GM19238 (cell line): ENCODE data around the gene TRPC4.

Source experiments
- DNase-seq: peaks from one replicate; pipeline ENCODE4 v3.0.0; 2011; ENCODE audit warnings: low spot score; ENCODE audit not compliant: insufficient read length

The TRPC4 gene

DNA sequence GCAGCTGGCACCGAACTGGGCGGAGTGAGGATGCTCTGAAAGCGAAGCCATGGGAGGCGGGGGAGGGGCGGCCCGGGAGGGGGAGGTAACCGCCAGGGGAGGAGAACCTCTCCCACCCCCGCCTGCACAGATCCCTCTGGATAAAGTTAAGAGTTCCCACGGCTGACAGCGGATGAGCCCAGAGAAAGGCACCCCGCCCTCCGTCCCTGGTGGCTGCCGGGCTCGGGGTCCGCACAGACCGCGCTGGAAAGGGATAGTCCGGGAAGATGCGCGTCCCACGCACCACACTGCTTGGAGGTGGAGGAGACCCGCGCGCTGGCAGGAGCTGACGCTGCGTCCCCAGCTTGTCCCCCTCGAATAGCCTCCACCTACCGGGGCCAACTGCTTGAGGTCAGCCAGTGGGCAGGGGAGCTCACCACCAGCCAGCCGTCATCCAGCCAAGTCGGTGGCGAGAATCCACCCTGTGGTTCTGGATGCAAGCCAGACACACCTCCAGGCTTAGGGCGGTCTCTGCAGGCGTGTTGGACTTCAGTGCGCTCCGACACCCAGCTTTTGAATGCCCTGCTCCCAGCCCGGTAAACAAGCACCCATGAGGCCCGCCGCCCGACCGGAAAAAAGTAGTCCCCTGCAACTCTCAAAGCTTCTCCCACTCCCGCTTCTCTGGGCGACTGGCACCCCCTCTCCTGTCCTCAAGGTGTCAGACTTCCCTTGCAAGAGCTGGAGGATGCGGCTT, at the start of gene TRPC4:
Gene TRPC4, minus strand, starts transcription at position 17 of the 733 bp plus-strand sequence. CDS start 86,439 bp downstream, outside the sequence.
- no peak for DNase-seq

DNA sequence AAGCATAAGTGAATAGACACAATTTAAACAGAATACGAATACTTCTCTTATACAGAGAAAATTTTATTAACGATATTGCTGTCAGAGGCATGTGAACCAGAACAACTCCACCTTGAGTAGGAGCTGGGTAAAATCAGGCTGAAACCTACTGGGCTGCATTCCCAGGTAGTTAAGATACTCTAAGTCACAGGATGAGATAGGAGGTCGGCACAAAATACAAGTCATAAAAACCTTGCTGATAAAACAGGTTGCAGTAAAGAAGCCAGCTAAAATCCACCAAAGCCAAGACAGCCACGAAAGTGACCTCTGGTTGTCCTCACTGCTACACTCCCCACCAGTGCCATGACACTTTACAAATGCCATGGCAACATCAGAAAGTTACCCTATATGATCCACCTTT, 49.2 kb upstream of the TRPC4 start:
- DNase-seq, result no peak

GRCh38 chr13:37918116-37918714, 48.6 kb upstream of the TRPC4 start:
- DNase-seq, result no peak

GRCh38 chr13:37914781-37915391, 45.3 kb upstream of the TRPC4 start:
- DNase-seq, result no peak

- no peak for DNase-seq
Measured at GRCh38 chr13:37910790-37911189, 41.2 kb upstream of the TRPC4 start.

DNA sequence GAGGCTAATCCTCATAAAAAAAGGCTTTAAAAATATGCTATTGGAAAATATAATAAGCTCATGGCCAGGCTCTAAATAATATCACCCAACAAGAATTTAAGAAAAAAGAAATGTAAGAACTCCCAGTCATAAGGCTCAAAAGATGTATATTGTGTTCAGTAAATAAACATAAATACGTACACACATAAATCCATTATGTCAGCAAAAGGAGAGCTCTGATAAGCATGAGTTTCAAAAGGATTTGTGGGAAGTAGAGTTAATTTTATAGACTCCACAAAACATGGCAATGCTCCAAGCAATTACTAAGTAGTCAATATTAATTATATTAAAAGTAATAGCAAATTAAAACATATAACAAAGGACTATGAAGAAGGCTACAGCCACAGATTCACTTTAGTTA, 37.3 kb upstream of the TRPC4 start:
- no peak for DNase-seq

- no peak for DNase-seq
Measured at GRCh38 chr13:37905736-37906135, 36.2 kb upstream of the TRPC4 start.

- no peak for DNase-seq
Measured at GRCh38 chr13:37899753-37900152, 30.2 kb upstream of the TRPC4 start.

DNA sequence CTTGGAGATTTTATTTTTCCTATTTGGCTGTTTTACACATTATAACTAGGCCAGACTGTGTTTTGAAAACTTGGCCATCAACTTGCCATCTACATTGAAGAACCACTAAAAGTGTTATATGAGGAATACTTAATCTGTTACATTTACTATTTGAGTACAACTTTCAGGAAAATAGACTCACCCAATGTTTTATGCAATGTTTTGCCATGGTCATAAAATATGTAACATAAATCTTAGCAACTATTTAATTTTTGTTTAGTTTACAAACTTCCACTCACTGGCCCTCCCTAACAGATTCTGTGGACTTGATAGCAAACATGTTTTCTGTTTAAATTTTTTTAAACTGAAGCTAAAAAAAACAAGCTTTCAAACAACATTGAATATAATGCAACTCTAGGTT, 23.7 kb upstream of the TRPC4 start:
- no peak for DNase-seq

GRCh38 chr13:37889820-37890219, 20.2 kb upstream of the TRPC4 start:
- DNase-seq, result no peak

DNA sequence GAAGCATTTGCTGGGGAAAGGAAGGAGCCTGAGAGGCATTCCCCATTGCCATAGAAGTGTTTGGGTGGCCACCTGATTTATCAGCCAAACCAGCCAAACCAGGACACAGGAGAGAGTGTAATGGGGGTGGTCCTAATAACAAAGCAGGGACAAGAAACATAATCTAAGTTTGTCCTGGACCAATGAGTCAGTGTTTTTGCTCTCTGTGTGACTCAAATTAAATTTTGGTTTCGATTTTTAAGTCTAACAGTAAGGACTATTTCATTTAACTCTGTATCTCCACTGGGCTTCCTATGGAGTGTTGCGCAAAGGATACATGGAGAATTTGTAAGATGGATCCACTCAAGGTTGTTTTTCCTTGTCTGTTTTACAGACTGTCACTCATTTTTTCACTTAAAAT, 19.5 kb upstream of the TRPC4 start:
- no peak for DNase-seq

DNA sequence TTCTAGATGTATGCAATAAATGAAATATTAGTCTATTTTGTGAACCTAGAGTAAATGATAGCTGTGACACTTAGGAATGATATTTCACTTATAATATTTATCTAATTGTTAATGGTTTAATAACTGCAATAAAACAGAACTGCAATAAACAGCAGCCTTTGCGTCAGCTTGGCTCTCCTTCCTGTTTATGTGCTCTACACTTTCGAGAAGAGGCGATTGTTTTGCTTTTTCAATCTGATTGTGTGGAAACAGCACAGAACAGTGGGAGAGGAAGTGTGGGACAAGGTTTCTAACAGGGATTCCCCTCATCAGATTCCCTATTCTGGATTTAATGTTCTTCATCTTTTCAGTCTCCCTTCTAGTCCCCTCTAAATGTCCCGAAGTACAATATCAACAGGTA, 17.3 kb upstream of the TRPC4 start:
- DNase-seq, result no peak

DNA sequence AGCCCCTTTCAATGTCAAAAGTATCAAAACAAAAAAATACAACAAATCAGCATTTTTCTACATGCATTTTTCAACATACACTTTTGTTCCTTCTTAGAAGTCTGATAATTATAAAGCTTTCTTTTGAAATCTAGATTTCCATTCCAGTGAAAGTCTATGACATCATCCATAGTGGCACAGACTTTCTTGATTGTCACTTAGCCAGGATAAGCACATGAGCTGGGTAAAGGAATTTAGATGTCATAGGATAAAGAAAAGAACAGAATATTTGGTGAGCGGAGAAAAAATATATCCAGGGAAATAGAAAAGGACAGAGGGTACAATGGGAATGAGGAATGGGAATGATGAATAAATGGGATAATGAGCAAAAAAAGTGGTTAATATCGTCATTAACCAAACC, 15.1 kb upstream of the TRPC4 start:
- DNase-seq, result no peak

GRCh38 chr13:37884026-37884425, 14.5 kb upstream of the TRPC4 start:
- no peak for DNase-seq

DNA sequence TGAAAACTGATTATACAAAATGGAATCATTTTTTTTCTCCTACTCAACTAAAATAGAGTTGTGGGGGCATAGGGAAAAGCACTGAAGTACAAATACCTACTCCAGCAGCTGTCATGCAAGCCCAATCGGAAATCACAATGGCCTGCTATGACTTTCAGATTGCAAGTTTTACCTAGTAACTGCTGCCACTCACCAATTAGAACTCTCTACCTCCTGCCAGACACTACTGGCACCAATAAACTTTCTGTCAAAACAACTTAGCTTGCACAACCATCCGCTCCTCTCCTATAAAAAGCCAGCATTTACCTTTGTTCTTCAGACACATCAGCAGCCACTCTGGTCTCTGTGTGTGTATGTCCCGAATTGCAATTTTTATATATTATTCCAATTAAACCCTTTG, 9.3 kb upstream of the TRPC4 start:
- DNase-seq, result no peak

GRCh38 chr13:37878496-37878895, 8.9 kb upstream of the TRPC4 start:
- DNase-seq, result no peak

- DNase-seq, result no peak
Measured at GRCh38 chr13:37870895-37871550, 1.5 kb upstream of the TRPC4 start.

DNA sequence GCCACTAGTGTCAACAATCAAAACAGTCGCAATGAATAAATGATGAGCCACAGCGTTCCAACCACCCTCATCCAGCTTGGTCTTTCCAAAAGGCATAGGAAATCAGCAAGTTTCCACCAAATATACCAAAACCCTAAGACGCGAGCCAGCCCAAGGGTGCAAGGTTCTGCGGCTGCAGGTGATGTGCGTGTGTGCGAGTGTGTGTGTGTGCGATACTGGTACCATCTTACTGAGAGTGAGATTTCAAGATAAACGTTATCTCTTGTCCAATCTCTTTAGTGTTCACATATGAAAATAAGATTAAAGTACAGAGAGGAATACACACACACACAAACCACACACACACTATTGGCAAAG, 895 bp upstream of the TRPC4 start:
- no peak for DNase-seq

DNA sequence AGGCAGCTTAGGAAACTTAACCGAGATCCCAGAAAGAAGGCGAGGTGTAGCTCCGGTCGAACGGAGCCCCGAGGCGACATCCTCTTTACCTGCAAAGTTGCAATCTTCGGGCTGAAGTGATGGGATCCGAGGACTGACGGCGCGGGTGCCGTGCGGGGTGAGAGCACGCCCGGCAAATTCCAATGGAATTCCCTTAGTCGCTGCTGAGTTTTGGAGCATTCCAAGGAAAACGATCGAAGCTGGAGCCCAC, 141 bp downstream of the TRPC4 start:
- no peak for DNase-seq

DNA sequence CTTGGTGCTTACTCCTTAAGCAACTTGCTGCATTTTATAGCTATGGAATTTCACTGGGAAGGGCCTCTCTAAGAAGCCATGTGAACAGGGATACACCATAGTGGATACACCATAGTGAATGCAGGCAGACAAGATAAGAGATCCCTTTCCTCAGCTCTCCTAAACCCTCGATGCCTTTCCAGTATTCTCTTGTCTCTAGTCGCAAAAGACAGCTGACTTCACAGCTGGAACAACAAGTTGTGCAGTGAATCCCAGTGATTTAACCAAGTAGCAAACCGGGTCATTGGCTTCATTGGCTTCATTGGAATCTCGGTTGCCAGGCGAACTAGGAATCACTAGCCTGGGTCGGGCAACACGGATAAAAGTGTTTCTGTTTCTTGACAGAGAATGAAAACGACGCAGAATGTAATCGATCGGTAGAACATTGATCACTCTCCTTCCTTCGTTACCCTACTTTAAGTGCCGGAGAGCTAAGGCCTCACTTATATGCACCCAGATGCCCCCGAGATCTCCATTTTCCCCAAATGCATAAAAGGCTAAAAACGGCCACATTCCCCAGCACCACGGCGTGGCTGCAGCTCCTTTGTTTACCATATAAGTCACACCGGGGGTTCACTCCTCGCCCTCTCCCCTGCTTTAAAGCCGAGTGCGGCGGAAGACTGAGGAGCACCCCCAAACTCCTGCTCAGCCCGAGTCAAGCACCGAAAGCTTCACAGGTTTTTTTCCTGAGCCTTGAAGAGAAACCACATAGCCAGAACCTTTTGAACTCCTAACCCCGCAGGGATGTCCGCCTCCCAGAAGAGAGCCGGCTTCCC, 674 bp downstream of the TRPC4 start:
- DNase-seq, result no peak

- DNase-seq, result no peak
Measured at GRCh38 chr13:37863708-37864107, 5.9 kb downstream of the TRPC4 start.

DNA sequence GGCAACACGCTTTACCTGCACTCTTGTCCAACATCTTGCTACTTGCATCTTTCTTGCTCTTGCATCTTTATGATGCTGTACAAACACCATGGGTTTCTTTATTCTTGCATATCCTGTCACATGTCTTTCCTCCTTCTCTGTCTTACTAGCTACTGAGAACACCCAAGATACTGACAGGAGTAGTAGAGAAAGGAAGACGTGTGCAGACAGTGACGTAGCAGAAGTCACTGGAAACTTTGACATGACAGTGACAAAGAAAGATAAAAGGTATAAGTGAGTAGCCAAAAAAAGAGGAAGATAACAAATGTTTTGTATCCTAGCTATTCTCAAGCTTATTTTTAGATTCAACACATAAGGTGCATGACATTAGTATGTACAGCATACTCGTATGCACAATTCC, 34.2 kb downstream of the TRPC4 start:
- DNase-seq, result no peak
